ENCODE results near the gene FAM89B.

FAM89B gene

GRCh38 chr11:65595131-65595530, 22.8 kb downstream of the FAM89B start:
- Histone ChIP-seq H4K91ac (ENCODE audit: low read depth, low read length) (no peak overlapping the region), H3K36me3 (ENCODE audit: control insufficient read depth in 1 of 2, insufficient read depth in 2 of 2, low read length in 2 of 2) (peaks cover 25 to 32% of the 10 kb centered on the region in 2 experiments), H2AK5ac (ENCODE audit: low read length) (no peak overlapping the region), H4K8ac (ENCODE audit: low read depth, low read length) (no peak overlapping the region), H3K79me2 (ENCODE audit: control insufficient read depth, insufficient read depth, low read length, poor library complexity) (no peaks in the 10 kb centered on the region), H3K18ac (ENCODE audit: low read length) (no peak overlapping the region), H4K12ac (ENCODE audit: low read depth, low read length) (no peak overlapping the region), H3K4me2 (ENCODE audit: low read length) (no peak overlapping the region), H3K9me3 (ENCODE audit: insufficient read depth, low read depth, low read length) (no peaks in the 10 kb centered on the region), H2BK120ac (ENCODE audit: insufficient read depth, low read length, poor library complexity) (no peak overlapping the region), H3K23ac (ENCODE audit: low read length) (no peak overlapping the region), H3K4me1 (ENCODE audit: control insufficient read depth in 1 of 2, insufficient read depth in 2 of 2, low read length in 2 of 2) (peaks cover 0 to 8% of the 10 kb centered on the region in 2 experiments), H3K14ac (ENCODE audit: low read length) (no peak overlapping the region), H3K27me3 (ENCODE audit: insufficient read depth, low read length) (peaks cover 5% of the 10 kb centered on the region), H3K4ac (ENCODE audit: low read depth, low read length) (no peak overlapping the region), H2BK12ac (ENCODE audit: low read length) (no peak overlapping the region), H3K27ac (ENCODE audit: low read depth, low read length) (no peak overlapping the region), H3K79me1 (ENCODE audit: low read length) (peaks cover 3% of the 10 kb centered on the region), H2AFZ (ENCODE audit: insufficient read depth, low read length, poor library complexity) (no peak overlapping the region), H3K9ac (ENCODE audit: low read length) (no peak overlapping the region), H3K4me3 (ENCODE audit: low read depth, low read length) (no peak overlapping the region), H2BK5ac (ENCODE audit: low read depth, low read length, poor library complexity) (no peak overlapping the region)
- no peak for DNase-seq
- no CpG with 5 or more reads among the region's 3 CpGs for WGBS (ENCODE audit: extremely low coverage, insufficient coverage, insufficient read length)

GRCh38 chr11:65595543-65596281, 23.4 kb downstream of the FAM89B start, which contains the start of gene KCNK7:
Gene KCNK7, minus strand, starts transcription at chr11:65595800. Its CDS starts 28 bp downstream, at chr11:65595772.
- H2AK5ac ChIP-seq (ENCODE audit: low read length) = no peak within 1 kb of the TSS
- WGBS (ENCODE audit: extremely low coverage, insufficient coverage, insufficient read length) = no CpG with 5 or more reads among the region's 12 CpGs
- no peak within 1 kb of the TSS for H4K12ac ChIP-seq (ENCODE audit: low read depth, low read length)

GRCh38 chr11:65596520-65596919, 24.2 kb downstream of the FAM89B start:
- H4K91ac ChIP-seq (ENCODE audit: low read depth, low read length) = no peak overlapping the region

More at GRCh38 chr11:65595543-65596281, 23.4 kb downstream of the FAM89B start, which contains the start of gene KCNK7:
- Histone ChIP-seq H2BK120ac (ENCODE audit: insufficient read depth, low read length, poor library complexity) (no peak within 1 kb of the TSS), H4K91ac (ENCODE audit: low read depth, low read length) (no peak within 1 kb of the TSS), H3K27me3 (ENCODE audit: insufficient read depth, low read length) (peaks cover 5% of the 10 kb centered on the region), H3K4me3 (ENCODE audit: low read depth, low read length) (no peak within 1 kb of the TSS), H3K36me3 (ENCODE audit: control insufficient read depth in 1 of 2, insufficient read depth in 2 of 2, low read length in 2 of 2) (peaks cover 22 to 30% of the 10 kb centered on the region in 2 experiments), H4K8ac (ENCODE audit: low read depth, low read length) (no peak within 1 kb of the TSS), H3K18ac (ENCODE audit: low read length) (no peak within 1 kb of the TSS), H2BK12ac (ENCODE audit: low read length) (no peak within 1 kb of the TSS), H2BK5ac (ENCODE audit: low read depth, low read length, poor library complexity) (no peak within 1 kb of the TSS), H3K23ac (ENCODE audit: low read length) (no peak within 1 kb of the TSS), H3K4me2 (ENCODE audit: low read length) (no peak within 1 kb of the TSS), H3K9ac (ENCODE audit: low read length) (no peak within 1 kb of the TSS), H3K9me3 (ENCODE audit: insufficient read depth, low read depth, low read length) (no peaks in the 10 kb centered on the region), H3K79me1 (ENCODE audit: low read length) (peaks cover 3% of the 10 kb centered on the region), H2AFZ (ENCODE audit: insufficient read depth, low read length, poor library complexity) (no peak within 1 kb of the TSS), H3K14ac (ENCODE audit: low read length) (no peak within 1 kb of the TSS), H3K79me2 (ENCODE audit: control insufficient read depth, insufficient read depth, low read length, poor library complexity) (no peaks in the 10 kb centered on the region), H3K4me1 (ENCODE audit: control insufficient read depth in 1 of 2, insufficient read depth in 2 of 2, low read length in 2 of 2) (peaks cover 0 to 8% of the 10 kb centered on the region in 2 experiments), H3K27ac (ENCODE audit: low read depth, low read length) (no peak within 1 kb of the TSS), H3K4ac (ENCODE audit: low read depth, low read length) (no peak within 1 kb of the TSS)
- no peak for DNase-seq

GRCh38 chr11:65598258-65598699, 25.9 kb downstream of the FAM89B start:
- H2AK5ac ChIP-seq (ENCODE audit: low read length) = no peak overlapping the region
- H3K4me2 ChIP-seq (ENCODE audit: low read length) = no peak overlapping the region
- H4K91ac ChIP-seq (ENCODE audit: low read depth, low read length) = no peak overlapping the region
- no peak overlapping the region for H2AFZ ChIP-seq (ENCODE audit: insufficient read depth, low read length, poor library complexity)
- no peak overlapping the region for H3K27ac ChIP-seq (ENCODE audit: low read depth, low read length)
- H3K9ac ChIP-seq (ENCODE audit: low read length) = no peak overlapping the region
- H4K12ac ChIP-seq (ENCODE audit: low read depth, low read length) = no peak overlapping the region
- peaks cover 1% of the 10 kb centered on the region for H3K9me3 ChIP-seq (ENCODE audit: insufficient read depth, low read depth, low read length)
- H2BK12ac ChIP-seq (ENCODE audit: low read length) = no peak overlapping the region
- H3K36me3 ChIP-seq (ENCODE audit: control insufficient read depth in 1 of 2, insufficient read depth in 2 of 2, low read length in 2 of 2) = peaks cover 28 to 29% of the 10 kb centered on the region in 2 experiments
- H3K4me3 ChIP-seq (ENCODE audit: low read depth, low read length) = no peak overlapping the region
- WGBS (ENCODE audit: extremely low coverage, insufficient coverage, insufficient read length) = no CpG with 5 or more reads among the region's 16 CpGs
- no peak overlapping the region for H3K18ac ChIP-seq (ENCODE audit: low read length)
- H4K8ac ChIP-seq (ENCODE audit: low read depth, low read length) = no peak overlapping the region
- H3K27me3 ChIP-seq (ENCODE audit: insufficient read depth, low read length) = no peaks in the 10 kb centered on the region
- no peaks in the 10 kb centered on the region for H3K79me1 ChIP-seq (ENCODE audit: low read length)
- H3K14ac ChIP-seq (ENCODE audit: low read length) = no peak overlapping the region
- H2BK5ac ChIP-seq (ENCODE audit: low read depth, low read length, poor library complexity) = no peak overlapping the region
- H3K4me1 ChIP-seq (ENCODE audit: control insufficient read depth in 1 of 2, insufficient read depth in 2 of 2, low read length in 2 of 2) = no peaks in the 10 kb centered on the region
- H3K79me2 ChIP-seq (ENCODE audit: control insufficient read depth, insufficient read depth, low read length, poor library complexity) = no peaks in the 10 kb centered on the region
- H2BK120ac ChIP-seq (ENCODE audit: insufficient read depth, low read length, poor library complexity) = no peak overlapping the region
- no peak for DNase-seq
- no peak overlapping the region for H3K23ac ChIP-seq (ENCODE audit: low read length)
- no peak overlapping the region for H3K4ac ChIP-seq (ENCODE audit: low read depth, low read length)

More at GRCh38 chr11:65596520-65596919, 24.2 kb downstream of the FAM89B start:
- H3K9me3 ChIP-seq (ENCODE audit: insufficient read depth, low read depth, low read length) = no peaks in the 10 kb centered on the region
- no peaks in the 10 kb centered on the region for H3K79me2 ChIP-seq (ENCODE audit: control insufficient read depth, insufficient read depth, low read length, poor library complexity)
- no peak overlapping the region for H2BK120ac ChIP-seq (ENCODE audit: insufficient read depth, low read length, poor library complexity)
- H3K14ac ChIP-seq (ENCODE audit: low read length) = no peak overlapping the region
- H2BK5ac ChIP-seq (ENCODE audit: low read depth, low read length, poor library complexity) = no peak overlapping the region
- no peak overlapping the region for H3K23ac ChIP-seq (ENCODE audit: low read length)
- no peak overlapping the region for H2AFZ ChIP-seq (ENCODE audit: insufficient read depth, low read length, poor library complexity)
- H3K4ac ChIP-seq (ENCODE audit: low read depth, low read length) = no peak overlapping the region
- no peak overlapping the region for H3K4me3 ChIP-seq (ENCODE audit: low read depth, low read length)
- H3K27me3 ChIP-seq (ENCODE audit: insufficient read depth, low read length) = peaks cover 5% of the 10 kb centered on the region
- H4K12ac ChIP-seq (ENCODE audit: low read depth, low read length) = no peak overlapping the region
- peaks cover 0 to 8% of the 10 kb centered on the region in 2 experiments for H3K4me1 ChIP-seq (ENCODE audit: control insufficient read depth in 1 of 2, insufficient read depth in 2 of 2, low read length in 2 of 2)
- WGBS (ENCODE audit: extremely low coverage, insufficient coverage, insufficient read length) = no CpG with 5 or more reads among the region's 6 CpGs
- H3K9ac ChIP-seq (ENCODE audit: low read length) = no peak overlapping the region
- H3K4me2 ChIP-seq (ENCODE audit: low read length) = no peak overlapping the region
- peaks cover 3% of the 10 kb centered on the region for H3K79me1 ChIP-seq (ENCODE audit: low read length)
- peaks cover 24 to 30% of the 10 kb centered on the region in 2 experiments for H3K36me3 ChIP-seq (ENCODE audit: control insufficient read depth in 1 of 2, insufficient read depth in 2 of 2, low read length in 2 of 2)
- no peak overlapping the region for H2AK5ac ChIP-seq (ENCODE audit: low read length)
- no peak overlapping the region for H4K8ac ChIP-seq (ENCODE audit: low read depth, low read length)
- no peak overlapping the region for H2BK12ac ChIP-seq (ENCODE audit: low read length)
- no peak for DNase-seq
- H3K18ac ChIP-seq (ENCODE audit: low read length) = no peak overlapping the region
- no peak overlapping the region for H3K27ac ChIP-seq (ENCODE audit: low read depth, low read length)

All from trophoblast cell (in vitro differentiated cells and primary cell).